Fibroblast of skin of left biceps (primary cell): Measurements from ENCODE around the gene CTSE.
"Not testable (repeated sequence)": the region's sequence is repeated elsewhere in the genome, so short reads cannot be mapped to it uniquely, and the experiment has no call there.

Experiments used
- DNase-seq, 2 experiments: peaks; one replicate each; pipeline ENCODE4 v3.0.0-alpha.2; 2013; ENCODE audit warnings: low read depth in 2 of 2

The CTSE gene

DNA sequence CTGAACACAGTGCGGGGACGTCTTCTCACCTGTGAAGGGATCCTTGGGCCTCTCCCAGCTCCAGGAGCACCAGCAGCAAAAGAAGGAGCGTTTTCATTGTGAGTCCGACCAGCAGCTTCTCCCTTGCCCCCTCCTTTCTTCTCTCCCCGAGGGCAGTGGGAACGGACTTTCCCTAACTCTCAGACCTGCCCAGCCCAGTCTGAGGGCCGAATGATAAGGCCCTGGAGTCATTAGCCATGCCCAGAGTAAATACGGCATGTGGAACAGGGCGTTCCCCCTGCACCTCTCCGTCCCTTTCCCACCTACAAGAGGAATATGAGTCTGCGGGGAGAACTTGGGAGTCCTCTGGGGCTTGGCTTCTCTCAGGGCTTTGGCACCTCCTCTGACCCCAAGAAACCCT lies at the start of gene CTSE:
Gene CTSE, minus strand, starts transcription at position 201 of the 400 bp plus-strand sequence. Its CDS starts 104 bp downstream, at position 97.
- DNase-seq = no peak

DNA sequence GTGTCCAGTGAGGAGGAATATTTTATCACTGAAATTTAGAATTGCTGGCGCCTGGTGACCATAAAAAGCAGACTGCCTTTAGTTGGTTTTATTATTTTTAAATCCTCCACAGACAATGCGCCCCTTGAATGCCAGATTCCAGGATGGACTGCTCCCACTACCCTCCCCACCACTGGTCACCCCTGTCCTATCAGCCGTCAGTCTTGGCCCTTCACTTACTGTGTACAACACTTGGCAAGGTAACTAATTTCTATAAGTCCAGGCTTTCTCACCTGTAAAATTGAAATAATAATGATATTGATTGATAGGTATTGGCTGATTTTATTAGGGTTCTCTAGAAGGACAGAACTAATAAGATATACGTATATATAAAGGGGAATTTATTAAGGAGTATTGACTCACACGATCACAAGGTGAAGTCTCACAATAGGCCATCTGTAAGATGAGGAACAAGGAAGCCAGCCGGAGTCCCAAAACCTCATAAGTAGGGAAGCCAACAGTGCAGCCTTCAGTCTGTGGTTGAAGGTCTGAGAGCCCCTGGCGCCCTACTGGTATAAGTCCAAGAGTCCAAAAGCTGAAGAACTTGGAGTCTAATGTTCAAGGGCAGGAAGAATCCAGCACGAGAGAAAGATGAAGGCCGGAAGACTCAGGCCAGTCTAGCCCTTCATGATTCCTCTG lies 47.1 kb upstream of the CTSE start:
- DNase-seq = no peak

DNA sequence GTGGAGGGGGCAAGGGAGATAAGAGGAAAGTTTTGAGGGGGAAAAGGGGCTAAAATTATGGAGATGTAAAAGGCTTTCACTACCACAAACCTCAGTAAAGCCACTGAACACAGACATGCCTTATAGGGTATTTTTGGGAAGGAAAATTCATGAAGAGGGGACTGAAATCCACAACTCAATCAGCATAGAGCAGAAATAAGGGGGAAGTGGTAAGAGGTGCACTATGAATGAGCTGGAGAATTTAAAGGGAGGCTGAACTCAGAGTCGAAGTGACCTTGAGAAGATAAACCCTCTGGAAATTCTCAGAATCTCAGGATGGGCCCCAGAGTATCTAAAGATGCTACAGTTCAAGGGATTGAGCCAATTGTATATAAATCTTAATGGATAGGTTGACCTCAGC lies 44.6 kb upstream of the CTSE start:
- DNase-seq = no peak

DNA sequence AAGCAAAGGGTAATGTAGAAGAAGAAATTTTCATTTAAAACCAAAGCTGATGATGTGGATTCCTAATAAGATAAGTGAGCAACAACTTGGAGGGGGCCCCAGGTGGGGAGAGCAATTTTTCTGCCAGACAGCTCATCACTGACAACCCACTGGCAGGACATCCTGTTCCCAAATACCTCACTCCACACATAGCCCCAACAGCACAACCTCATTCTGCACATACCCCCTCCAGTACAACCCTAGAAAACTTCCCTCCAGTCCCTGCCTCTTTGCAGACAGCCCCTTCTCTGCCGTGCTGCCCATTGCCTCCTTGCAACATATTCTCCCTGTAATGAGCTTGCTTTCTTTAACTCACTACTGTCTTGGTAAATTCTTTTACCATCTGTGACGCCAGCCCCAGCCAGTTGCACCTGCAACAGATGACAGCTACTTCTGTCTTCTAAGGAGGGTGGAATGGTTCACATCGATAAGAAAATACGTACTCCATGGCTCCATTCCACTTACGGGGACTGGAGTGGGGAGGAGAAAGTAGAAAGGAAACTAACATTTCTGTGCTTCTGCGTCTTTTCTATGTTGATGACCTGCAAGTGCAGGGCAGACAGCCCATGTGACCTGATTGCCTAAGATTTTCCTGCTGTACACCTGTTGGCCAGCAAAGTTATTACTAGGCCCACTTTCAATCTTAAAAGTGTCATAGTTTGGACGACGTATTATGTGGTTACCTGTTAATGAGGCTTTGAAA lies 44.0 kb upstream of the CTSE start:
- DNase-seq = no peak

DNA sequence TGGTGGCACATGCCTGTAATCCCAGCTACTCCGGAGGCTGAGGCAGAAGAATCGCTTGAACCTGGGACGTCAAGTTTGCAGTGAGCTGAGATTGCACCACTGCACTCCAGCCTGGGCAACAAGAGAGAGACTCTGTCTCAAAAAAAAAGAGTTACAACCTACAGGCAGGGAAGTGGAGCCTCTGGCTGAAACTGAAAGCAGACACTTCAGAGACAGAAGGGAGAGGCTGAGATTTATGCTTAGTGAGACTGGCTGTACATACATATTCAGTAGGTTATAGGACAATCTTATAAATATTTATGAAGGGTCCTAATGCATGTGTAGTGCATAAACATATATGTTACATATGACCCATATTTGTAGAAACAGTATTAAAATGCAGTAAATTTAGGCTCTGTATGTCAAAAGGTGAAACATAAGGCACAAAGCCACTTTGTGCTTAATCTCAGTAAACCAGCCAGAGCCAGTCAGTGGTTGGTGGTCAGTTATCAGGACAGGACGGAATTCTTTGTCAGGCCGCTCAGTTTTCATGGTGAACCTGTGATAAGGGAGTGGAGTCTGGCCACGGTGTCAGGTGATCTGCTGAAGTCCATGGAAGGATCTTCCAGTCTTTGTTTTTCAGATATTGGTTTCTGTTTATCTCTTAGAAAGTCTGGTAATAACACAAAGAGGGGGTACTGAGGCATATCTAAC lies 42.9 kb upstream of the CTSE start:
- no peak for DNase-seq

DNA sequence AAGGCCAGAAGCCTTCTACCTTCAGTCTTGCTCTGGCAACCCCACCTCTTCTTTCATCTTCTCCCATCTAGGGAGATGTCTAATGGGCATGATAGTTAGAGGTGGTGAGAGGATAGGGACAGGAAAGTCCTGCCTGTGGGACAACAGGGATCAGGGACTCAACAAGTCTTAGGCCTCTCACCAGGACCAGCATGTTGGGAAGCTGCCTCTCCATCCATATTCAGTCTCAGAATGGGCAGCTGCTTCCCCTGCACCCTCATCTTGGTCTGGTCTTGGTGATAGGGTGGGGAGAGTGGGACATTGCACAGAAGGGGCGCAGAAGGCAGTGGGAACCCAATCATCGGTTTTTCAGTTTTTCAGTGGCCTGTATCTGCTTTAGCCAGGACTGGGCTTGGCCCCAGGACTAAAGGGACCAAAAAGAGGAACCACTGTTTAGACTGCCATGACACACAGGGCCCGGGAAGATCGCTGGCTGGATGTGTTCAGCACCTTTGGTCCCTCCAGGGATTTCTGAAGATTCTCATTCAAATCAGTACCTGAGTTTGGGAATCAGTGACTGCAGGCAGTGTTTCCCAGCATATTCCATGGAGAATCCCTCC lies 42.0 kb upstream of the CTSE start:
- DNase-seq = no peak

DNA sequence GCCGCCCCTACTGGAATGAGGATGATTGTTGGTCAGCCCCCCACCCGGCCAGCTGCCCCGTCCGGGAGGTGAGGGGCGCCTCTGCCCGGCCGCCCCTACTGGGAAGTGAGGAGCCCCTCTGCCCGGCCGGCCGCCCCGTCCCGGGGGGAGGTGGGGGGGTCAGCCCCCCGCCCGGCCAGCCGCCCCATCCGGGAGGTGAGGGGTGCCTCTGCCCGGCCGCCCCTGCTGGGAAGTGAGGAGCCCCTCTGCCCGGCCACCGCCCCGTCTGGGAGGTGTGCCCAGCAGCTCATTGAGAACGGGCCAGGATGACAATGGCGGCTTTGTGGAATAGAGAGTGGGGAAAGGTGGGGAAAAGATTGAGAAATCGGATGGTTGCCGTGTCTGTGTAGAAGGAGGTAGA lies 40.8 kb upstream of the CTSE start:
- not testable (repeated sequence) for DNase-seq

DNA sequence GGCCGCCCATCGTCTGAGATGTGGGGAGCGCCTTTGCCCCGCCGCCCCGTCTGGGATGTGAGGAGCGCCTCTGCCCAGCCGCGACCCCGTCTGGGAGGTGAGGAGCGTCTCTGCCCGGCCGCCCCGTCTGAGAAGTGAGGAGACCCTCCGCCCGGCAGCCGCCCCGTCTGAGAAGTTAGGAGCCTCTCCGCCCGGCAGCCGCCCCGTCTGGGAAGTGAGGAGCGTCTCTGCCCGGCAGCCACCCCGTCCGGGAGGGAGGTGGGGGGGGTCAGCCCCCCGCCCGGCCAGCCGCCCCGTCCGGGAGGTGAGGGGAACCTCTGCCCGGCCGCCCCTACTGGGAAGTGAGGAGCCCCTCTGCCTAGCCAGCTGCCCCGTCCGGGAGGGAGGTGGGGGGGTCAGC lies 40.3 kb upstream of the CTSE start:
- DNase-seq = not testable (repeated sequence)

DNA sequence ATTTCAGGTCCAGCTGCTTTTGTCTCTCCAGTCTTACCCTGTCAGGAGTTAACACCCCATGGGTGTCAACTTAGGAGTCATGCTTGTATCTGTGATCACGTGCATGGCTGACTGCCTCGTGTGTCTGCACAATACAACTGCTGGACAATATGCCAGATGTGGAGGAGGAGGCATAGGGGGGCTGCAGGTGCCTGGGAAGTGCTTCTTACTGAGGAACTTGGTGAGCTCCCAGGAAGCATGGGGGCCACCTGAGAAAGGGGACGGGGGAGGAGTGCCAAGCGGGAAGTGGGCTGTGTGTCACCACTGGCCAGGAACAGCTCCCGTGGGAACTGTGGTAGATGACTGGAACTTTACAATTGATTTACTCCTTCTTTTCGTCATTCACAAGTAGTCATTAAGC lies 38.8 kb upstream of the CTSE start:
- no peak for DNase-seq

DNA sequence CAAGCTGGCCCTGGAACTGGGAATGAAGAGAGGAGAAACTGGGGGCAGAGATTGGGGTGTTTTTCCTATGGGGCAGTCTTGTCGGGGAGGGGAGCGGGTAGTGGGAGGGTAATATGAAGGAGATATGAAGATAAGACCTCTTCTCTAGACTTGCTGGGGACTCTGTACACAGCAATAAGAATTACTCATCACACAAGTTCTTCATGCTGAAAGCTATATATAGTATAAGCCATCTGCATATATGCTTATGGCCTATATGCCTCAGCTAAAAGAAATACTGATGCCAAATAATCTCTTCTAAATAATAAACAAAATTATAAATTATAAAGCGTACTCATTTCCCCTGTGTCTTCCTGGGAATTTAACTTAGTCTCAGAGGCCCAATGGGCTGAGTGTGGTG lies 37.1 kb upstream of the CTSE start:
- no peak for DNase-seq

DNA sequence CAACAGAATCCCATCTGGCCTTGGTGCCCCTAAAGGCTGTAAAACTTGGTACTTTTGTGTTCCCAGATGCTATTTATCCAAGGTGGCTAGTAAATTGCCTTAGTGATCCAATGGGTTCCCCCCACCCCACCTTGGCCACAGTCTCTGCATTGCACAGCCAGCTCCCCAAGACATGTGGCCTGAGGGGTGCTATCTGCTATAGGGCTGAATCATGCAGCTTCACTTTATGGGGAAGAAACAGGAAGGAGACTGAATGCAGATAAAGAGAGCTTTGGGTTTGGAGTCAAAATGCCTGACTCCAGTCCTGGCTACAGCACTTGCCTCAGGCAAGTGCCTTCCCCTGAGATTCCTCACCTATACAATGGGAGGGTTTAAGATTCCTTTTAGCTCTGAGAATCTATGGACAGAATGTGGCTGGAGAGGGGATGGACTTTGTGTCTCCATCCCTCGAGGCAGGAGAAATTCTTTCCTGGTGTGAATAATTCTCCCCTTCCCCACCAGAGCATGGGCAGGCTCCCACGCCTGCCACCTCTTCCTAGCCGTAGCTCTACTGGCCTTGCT lies 35.7 kb upstream of the CTSE start:
- DNase-seq = no peak

DNA sequence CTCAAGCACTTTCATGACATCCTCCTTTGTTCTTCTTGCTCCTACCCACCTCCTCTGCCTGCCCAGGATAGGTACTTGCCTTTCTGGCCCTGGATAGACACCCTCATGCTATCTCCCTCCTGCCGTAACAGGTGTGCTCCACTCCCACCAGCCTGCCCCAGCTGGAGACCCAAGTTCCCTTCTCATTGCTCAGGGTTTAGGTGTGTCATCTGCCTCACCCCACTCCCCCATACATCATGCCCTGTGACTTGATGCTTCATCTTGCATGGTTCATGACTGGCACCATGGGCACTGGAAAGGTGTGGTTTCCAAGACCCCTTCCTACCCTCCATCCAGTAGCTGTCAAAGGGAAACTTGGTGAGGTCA lies 35.2 kb upstream of the CTSE start:
- no peak for DNase-seq

DNA sequence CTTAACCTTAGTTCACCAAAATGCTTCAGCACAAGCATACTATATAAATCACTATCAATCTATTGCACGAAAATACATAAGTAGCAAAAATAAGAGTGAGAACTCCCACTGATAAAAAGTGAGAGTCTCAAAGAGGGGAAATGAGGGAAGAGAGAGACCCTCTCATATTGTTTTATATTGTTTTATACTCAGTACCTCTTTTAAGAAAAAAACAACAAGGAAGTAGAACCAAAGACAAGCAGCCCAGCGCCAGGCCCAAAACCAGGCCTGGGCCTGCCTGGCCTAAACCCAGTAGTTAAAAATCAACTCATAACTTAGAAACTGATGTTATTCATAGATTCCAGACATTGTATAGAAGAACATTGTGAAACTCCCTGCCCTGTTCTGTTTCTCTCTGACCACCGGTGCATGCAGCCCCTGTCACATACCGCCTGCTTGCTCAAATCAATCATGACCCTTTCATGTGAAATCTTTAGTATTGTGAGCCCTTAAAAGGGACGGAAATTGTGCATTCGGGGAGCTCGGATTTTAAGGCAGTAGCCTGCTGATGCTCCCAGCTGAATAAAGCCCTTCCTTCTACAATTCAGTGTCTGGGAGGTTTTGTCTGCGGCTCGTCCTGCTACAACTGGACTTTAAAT lies 34.7 kb upstream of the CTSE start:
- not testable (repeated sequence) for DNase-seq

DNA sequence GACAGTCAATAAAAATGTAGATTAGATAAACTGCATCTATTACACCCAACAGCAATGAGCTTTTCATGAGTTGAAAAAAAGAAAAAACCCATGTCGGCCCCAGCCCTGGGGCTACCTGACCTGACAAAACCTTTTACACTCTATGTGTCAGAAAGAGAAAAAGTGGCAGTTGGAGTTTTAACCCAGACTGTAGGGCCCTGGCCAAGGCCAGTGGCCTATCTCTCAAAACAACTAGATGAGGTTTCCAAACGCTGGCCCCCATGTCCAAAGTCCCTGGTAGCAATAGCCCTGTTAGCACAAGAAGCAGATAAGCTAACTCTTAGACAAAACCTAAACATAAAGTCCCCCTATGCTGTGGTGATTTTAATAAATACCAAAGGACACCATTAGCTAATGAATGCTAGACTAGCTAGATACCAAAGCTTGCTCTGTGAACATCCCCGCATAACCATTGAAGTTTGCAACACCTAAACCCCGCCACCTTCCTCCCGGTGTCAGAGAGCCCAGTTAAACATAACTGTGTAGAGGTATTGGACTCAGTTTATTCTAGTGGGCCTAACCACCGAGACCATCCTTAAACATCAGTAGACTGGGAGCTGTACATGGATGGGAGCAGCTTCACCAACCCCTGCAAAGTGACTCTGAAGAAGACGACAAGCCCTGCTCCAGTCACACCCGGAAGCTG lies 32.1 kb upstream of the CTSE start:
- DNase-seq = not testable (repeated sequence)

DNA sequence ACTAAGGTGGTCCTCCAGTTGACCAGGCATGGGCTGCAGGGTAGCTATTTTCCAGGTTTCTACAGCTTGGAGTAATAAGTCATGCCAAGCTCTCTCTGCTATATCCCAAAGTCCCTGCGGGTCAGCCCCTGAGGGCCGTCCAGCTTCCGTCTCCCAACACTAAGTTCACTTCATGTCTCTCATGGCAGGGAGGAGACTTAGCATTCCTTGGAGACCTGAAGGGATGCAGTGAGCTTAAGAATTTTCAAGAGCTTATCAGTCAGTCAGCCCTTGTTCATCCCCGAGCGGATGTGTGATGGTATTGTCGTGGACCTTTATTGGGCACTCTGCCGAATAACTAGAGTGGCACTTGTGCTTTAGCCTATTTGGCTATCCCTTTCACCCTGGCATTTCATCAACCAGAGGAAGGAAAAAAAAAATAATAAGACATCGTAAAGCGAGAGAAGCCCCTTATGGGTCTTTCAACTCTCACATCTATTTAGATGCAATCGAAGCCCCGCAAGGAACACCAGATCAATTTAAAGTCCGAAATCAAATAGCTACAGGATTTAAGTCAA lies 31.5 kb upstream of the CTSE start:
- DNase-seq = not testable (repeated sequence)

DNA sequence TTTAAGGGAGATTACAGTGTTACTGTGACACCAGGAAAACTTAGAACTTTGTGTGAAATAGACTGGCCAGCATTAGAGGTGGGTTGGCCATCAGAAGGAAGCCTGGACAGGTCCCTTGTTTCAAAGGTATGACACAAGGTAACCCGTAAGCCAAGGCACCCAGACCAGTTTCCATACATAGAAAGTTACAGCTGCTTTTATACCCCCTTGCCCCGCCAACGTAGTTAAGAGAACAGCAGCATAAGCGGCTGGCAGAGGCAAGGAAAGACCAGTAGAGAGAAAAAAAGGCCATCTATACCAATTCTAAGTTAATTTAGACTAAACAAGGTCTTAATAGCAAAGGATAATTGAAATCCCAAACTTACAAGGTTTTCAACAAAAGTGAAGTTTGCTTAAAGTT lies 29.9 kb upstream of the CTSE start:
- not testable (repeated sequence) for DNase-seq

DNA sequence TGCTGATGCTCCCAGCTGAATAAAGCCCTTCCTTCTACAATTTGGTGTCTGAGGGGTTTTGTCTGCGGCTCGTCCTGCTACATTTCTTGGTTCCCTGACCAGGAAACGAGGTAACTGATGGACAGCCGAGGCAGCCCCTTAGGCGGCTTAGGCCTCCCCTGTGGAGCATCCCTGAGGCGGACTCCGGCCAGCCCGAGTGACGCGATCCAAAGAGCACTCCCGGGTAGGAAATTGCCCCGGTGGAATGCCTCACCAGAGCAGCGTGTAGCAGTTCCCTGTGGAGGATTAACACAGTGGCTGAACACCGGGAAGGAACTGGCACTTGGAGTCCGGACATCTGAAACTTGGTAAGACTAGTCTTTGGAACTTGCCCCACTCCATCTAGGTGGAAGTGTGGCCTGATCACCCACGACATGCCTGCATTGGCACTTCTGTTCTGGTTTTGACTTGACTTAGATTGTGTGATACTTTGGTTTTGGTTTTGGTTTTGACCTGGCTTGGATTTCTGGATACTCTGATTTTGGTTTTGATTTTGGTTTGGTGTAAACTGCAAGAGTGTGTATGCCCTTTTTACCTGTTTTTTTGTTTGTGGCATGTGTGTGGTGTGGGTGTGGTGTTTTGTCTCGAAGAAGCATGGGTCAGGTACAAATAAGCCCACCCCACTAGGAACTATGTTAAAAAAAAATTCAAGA lies 29.4 kb upstream of the CTSE start, which contains the start of gene RHEX:
Gene RHEX, plus strand, starts transcription at position 255 of the 692 bp plus-strand sequence. CDS start 44,656 bp downstream, outside the sequence.
- DNase-seq = not testable (repeated sequence)

DNA sequence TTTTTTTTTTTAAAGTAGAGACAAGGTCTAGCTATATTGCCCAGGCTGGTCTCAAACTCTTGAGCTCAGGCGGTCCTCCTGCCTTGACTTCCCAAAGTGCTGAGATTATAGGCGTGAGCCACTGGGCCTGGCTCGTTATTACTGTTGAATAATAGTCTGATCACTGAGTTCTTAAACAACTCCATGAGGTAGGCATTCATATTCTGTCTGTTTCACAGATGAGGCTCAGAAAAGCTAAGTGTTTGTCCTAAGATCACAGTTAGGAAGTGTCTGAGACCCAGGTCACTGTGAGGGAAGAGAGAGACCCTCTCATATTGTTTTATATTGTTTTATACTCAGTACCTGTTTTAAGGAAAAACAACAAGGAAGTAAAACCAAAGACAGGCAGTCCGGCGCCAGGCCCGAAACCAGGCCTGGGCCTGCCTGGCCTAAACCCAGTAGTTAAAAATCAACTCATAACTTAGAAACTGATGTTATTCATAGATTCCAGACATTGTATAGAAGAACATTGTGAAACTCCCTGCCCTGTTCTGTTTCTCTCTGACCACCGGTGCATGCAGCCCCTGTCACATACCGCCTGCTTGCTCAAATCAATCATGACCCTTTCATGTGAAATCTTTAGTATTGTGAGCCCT lies 28.7 kb upstream of the CTSE start:
- DNase-seq = not testable (repeated sequence)

DNA sequence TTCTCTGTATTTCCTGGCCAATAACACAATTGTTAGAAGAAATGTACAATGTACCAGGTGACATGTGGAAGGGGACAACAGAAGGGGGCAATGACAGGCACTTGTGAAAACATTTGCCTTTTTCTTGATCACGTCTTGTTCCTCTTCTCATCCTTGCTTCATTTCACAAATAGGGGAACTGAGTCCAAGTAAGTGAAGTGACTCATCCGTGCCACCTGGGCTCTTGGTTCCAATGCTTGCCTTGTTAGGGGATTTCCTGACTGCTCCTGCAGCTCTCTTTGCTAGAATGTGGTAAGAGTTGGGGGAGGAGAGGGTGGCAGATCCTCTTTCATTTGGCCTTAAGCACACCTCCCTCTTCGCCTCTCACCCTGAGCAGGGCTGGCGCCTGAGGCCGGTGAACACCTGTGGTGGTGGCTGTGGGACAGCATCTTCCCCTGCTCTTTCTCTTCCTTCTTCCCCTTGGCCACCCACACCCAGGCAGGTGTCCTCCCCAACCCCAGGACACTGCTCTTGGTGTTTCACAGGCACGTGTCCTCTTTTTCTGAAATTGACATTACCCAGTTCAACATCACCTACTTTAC lies 27.1 kb upstream of the CTSE start:
- DNase-seq = no peak
